ENCODE data around the gene ZNF18. TPM values are rescaled to one million over a fixed set of nuclear protein-coding genes. Genes with fewer than 3 reads are reported as not detected.

The ZNF18 gene
- total and polyA plus RNA-seq, 2 experiments from 2014 or later: 5.9 to 9.8 TPM

- Histone ChIP-seq H3K9me2 (ENCODE audit: insufficient read depth) (no peaks in the 10 kb centered on the region), H3K27me3 (ENCODE audit: insufficient read depth) (no peaks in the 10 kb centered on the region), H3K36me3 (ENCODE audit: insufficient read depth) (no peaks in the 10 kb centered on the region), H3K27ac (ENCODE audit: low read depth) (no peak overlapping the region), H3K4me1 (ENCODE audit: insufficient read depth) (no peaks in the 10 kb centered on the region), H3K4me3 (no peak overlapping the region), H3K4me2 (no peak overlapping the region), H3K79me2 (replicated peaks; ENCODE audit: insufficient read depth) (no peaks in the 10 kb centered on the region), H2AFZ (no peak overlapping the region), H4K20me1 (replicated peaks; ENCODE audit: insufficient read depth) (no peaks in the 10 kb centered on the region), H3F3A (replicated peaks; ENCODE audit: low read depth) (no peaks in the 10 kb centered on the region)
- ATAC-seq (no peak), DNase-seq (ENCODE audit: low spot score) (no peak)
- Mint-ChIP-seq H3K36me3 (ENCODE audit: low read depth) (peaks cover 17% of the 10 kb centered on the region; the same call in 1 of the 3 replicates), H3K27me3 (ENCODE audit: insufficient read depth, low read depth, poor library complexity) (no peaks in the 10 kb centered on the region), H3K4me3 (no peak overlapping the region), H3K9me3 (peaks cover 52% of the 10 kb centered on the region), H3K4me1 (no peaks in the 10 kb centered on the region), H3K27ac (no peak overlapping the region)
- TF ChIP-seq EZH2phosphoT487 (IDR thresholded peaks at IDR 0.05; ENCODE audit: unreplicated experiment) (no peak), STAT1 (IDR thresholded peaks at IDR 0.05; ENCODE audit: unreplicated experiment) (no peak), ETS1 (IDR thresholded peaks at IDR 0.05) (no peak), POLR2AphosphoS5 (IDR thresholded peaks at IDR 0.05; ENCODE audit: low read depth) (no peak), ZNF331 (CRISPR knock-in tag; IDR thresholded peaks at IDR 0.05; ENCODE audit: low read depth) (no peak), CREB1 (CRISPR knock-in tag; IDR thresholded peaks at IDR 0.05; ENCODE audit: low read depth) (no peak), CTCF (conservative IDR thresholded peaks at IDR 0.05; ENCODE audit: low read depth in 2 of 2) (no peak)
Measured at GRCh38 chr17:11954936-11955335, 42.3 kb downstream of the ZNF18 start.

DNA sequence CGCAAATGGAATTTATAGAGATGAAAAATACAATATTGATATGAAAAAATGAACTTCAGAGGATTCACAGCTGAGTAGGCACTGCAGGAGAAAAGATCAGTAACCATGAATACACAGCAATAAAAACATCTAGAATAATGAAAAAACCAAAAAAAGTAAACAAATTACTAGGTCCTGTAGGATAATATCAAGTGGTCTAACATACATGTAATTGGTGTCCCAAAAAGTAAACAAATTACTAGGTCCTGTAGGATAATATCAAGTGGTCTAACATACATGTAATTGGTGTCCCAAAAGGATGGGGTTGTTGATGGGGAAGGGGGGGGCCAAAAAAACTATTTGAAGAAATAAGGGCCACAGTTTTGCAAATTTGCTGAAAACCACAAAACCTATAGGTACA lies 43.4 kb downstream of the ZNF18 start:
- H3K4me3 Mint-ChIP-seq: no peak overlapping the region
- Histone ChIP-seq H3K79me2 (replicated peaks; ENCODE audit: insufficient read depth) (no peaks in the 10 kb centered on the region), H3K27ac (ENCODE audit: low read depth) (no peak overlapping the region), H4K20me1 (replicated peaks; ENCODE audit: insufficient read depth) (no peaks in the 10 kb centered on the region), H3K4me2 (no peak overlapping the region), H3F3A (replicated peaks; ENCODE audit: low read depth) (no peaks in the 10 kb centered on the region), H2AFZ (no peak overlapping the region), H3K4me1 (ENCODE audit: insufficient read depth) (no peaks in the 10 kb centered on the region; the same call in 1 of the 2 replicates), H3K9me2 (ENCODE audit: insufficient read depth) (no peaks in the 10 kb centered on the region), H3K36me3 (ENCODE audit: insufficient read depth) (no peaks in the 10 kb centered on the region), H3K27me3 (ENCODE audit: insufficient read depth) (no peaks in the 10 kb centered on the region), H3K4me3 (no peak overlapping the region)
- H3K9me3 Mint-ChIP-seq: peaks cover 62% of the 10 kb centered on the region
- no peak overlapping the region for H3K27ac Mint-ChIP-seq
- no peaks in the 10 kb centered on the region for H3K27me3 Mint-ChIP-seq (ENCODE audit: insufficient read depth, low read depth, poor library complexity)
- DNase-seq (ENCODE audit: low spot score) (no peak), ATAC-seq (no peak)
- no peaks in the 10 kb centered on the region for H3K4me1 Mint-ChIP-seq
- H3K36me3 Mint-ChIP-seq (ENCODE audit: low read depth): peaks cover 17% of the 10 kb centered on the region; the same call in 1 of the 3 replicates
- TF ChIP-seq EZH2 (IDR thresholded peaks at IDR 0.05; ENCODE audit: low read depth, unreplicated experiment) (no peak), STAT1 (IDR thresholded peaks at IDR 0.05; ENCODE audit: unreplicated experiment) (no peak), NANOG (IDR thresholded peaks at IDR 0.05; ENCODE audit: borderline replicate concordance) (no peak), ZNF331 (CRISPR knock-in tag; IDR thresholded peaks at IDR 0.05; ENCODE audit: low read depth) (no peak)
- TF ChIP-seq, protein P1, sequence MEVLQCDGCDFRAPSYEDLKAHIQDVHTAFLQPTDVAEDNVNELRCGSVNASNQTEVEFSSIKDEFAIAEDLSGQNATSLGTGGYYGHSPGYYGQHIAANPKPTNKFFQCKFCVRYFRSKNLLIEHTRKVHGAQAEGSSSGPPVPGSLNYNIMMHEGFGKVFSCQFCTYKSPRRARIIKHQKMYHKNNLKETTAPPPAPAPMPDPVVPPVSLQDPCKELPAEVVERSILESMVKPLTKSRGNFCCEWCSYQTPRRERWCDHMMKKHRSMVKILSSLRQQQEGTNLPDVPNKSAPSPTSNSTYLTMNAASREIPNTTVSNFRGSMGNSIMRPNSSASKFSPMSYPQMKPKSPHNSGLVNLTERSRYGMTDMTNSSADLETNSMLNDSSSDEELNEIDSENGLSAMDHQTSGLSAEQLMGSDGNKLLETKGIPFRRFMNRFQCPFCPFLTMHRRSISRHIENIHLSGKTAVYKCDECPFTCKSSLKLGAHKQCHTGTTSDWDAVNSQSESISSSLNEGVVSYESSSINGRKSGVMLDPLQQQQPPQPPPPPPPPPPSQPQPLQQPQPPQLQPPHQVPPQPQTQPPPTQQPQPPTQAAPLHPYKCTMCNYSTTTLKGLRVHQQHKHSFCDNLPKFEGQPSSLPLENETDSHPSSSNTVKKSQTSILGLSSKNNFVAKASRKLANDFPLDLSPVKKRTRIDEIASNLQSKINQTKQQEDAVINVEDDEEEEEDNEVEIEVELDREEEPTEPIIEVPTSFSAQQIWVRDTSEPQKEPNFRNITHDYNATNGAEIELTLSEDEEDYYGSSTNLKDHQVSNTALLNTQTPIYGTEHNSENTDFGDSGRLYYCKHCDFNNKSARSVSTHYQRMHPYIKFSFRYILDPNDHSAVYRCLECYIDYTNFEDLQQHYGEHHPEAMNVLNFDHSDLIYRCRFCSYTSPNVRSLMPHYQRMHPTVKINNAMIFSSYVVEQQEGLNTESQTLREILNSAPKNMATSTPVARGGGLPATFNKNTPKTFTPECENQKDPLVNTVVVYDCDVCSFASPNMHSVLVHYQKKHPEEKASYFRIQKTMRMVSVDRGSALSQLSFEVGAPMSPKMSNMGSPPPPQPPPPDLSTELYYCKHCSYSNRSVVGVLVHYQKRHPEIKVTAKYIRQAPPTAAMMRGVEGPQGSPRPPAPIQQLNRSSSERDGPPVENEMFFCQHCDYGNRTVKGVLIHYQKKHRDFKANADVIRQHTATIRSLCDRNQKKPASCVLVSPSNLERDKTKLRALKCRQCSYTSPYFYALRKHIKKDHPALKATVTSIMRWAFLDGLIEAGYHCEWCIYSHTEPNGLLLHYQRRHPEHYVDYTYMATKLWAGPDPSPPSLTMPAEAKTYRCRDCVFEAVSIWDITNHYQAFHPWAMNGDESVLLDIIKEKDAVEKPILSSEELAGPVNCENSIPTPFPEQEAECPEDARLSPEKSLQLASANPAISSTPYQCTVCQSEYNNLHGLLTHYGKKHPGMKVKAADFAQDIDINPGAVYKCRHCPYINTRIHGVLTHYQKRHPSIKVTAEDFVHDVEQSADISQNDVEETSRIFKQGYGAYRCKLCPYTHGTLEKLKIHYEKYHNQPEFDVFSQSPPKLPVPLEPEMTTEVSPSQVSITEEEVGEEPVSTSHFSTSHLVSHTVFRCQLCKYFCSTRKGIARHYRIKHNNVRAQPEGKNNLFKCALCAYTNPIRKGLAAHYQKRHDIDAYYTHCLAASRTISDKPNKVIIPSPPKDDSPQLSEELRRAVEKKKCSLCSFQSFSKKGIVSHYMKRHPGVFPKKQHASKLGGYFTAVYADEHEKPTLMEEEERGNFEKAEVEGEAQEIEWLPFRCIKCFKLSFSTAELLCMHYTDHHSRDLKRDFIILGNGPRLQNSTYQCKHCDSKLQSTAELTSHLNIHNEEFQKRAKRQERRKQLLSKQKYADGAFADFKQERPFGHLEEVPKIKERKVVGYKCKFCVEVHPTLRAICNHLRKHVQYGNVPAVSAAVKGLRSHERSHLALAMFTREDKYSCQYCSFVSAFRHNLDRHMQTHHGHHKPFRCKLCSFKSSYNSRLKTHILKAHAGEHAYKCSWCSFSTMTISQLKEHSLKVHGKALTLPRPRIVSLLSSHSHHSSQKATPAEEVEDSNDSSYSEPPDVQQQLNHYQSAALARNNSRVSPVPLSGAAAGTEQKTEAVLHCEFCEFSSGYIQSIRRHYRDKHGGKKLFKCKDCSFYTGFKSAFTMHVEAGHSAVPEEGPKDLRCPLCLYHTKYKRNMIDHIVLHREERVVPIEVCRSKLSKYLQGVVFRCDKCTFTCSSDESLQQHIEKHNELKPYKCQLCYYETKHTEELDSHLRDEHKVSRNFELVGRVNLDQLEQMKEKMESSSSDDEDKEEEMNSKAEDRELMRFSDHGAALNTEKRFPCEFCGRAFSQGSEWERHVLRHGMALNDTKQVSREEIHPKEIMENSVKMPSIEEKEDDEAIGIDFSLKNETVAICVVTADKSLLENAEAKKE (CRISPR knock-in tag; IDR thresholded peaks at IDR 0.05): no peak

Data from GM23338 (cell line).